ENCODE results near the gene SH3BP5L. TPM values are rescaled to one million over a fixed set of nuclear protein-coding genes. Genes with fewer than 3 reads are reported as not detected.

SH3BP5L gene
- total RNA-seq, 4 donors from 2014 or later: 16.8 to 24.6 (median 21.7) TPM

DNA sequence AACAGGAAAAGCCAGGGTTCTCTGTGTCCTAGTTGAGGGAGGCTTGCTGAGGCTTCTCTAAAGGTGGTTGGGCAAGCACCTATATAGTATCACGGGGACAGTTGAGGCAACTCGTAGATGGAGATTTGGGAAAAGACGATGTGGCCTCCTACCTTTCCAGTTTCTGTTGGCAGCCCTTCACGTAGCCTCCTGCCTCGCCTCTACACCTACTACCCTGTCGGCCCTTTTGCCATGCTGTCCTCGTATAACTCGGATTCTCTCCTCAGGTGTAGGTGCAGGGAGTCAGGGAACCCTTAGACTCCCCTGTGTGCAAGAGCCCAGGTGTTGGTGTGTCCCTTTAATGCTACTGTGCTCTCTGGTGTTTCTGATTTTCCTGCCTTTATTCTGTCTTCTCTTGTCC is 22.9 kb upstream of the SH3BP5L start:
- Histone ChIP-seq H3K27ac (no peak overlapping the region), H3K36me3 (peaks cover 0 to 86% (median 39%) of the 10 kb centered on the region in 3 donors), H3K27me3 (no peaks in the 10 kb centered on the region), H3K9me3 (no peaks in the 10 kb centered on the region), H3K4me3 (no peak overlapping the region), H3K4me1 (peaks cover 0 to 2% (median 0%) of the 10 kb centered on the region in 4 donors)
- 87 to 90% methylated on average over 8 of the region's 8 CpGs for WGBS, 2 donors
- TF ChIP-seq, protein P1, sequence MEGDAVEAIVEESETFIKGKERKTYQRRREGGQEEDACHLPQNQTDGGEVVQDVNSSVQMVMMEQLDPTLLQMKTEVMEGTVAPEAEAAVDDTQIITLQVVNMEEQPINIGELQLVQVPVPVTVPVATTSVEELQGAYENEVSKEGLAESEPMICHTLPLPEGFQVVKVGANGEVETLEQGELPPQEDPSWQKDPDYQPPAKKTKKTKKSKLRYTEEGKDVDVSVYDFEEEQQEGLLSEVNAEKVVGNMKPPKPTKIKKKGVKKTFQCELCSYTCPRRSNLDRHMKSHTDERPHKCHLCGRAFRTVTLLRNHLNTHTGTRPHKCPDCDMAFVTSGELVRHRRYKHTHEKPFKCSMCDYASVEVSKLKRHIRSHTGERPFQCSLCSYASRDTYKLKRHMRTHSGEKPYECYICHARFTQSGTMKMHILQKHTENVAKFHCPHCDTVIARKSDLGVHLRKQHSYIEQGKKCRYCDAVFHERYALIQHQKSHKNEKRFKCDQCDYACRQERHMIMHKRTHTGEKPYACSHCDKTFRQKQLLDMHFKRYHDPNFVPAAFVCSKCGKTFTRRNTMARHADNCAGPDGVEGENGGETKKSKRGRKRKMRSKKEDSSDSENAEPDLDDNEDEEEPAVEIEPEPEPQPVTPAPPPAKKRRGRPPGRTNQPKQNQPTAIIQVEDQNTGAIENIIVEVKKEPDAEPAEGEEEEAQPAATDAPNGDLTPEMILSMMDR (IDR thresholded peaks at IDR 0.05): no peak
- no peak for TF ChIP-seq POLR2A (IDR thresholded peaks at IDR 0.05)
- TF ChIP-seq EP300 (IDR thresholded peaks at IDR 0.05): no peak
- DNase-seq (ENCODE audit: low spot score in 2 of 2): no peak

DNA sequence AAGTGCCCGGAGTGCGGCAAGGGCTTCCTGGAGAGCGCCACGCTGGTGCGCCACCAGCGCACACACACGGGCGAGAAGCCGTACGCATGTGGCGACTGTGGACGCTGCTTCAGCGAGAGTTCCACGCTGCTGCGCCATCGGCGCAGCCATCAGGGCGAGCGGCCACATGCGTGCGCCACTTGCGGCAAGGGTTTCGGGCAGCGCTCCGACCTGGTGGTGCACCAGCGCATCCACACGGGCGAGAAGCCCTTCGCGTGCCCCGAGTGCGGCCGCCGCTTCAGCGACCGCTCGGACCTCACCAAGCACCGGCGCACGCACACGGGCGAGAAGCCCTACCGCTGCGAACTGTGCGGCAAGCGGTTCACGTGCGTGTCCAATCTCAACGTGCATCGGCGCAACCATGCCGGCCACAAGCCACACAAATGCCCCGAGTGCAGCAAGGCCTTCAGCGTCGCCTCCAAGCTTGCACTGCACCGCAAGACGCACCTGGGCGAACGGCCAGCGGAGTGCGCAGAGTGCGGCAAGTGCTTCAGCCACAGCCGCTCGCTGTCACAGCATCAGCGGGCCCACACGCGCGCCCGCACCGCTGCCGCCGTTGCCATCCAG is 22.3 kb upstream of the SH3BP5L start:
- 93 to 95% methylated on average over 71 to 72 of the region's 72 CpGs for WGBS, 2 donors
- peaks cover 0 to 80% (median 39%) of the 10 kb centered on the region in 3 donors for H3K36me3 ChIP-seq

DNA sequence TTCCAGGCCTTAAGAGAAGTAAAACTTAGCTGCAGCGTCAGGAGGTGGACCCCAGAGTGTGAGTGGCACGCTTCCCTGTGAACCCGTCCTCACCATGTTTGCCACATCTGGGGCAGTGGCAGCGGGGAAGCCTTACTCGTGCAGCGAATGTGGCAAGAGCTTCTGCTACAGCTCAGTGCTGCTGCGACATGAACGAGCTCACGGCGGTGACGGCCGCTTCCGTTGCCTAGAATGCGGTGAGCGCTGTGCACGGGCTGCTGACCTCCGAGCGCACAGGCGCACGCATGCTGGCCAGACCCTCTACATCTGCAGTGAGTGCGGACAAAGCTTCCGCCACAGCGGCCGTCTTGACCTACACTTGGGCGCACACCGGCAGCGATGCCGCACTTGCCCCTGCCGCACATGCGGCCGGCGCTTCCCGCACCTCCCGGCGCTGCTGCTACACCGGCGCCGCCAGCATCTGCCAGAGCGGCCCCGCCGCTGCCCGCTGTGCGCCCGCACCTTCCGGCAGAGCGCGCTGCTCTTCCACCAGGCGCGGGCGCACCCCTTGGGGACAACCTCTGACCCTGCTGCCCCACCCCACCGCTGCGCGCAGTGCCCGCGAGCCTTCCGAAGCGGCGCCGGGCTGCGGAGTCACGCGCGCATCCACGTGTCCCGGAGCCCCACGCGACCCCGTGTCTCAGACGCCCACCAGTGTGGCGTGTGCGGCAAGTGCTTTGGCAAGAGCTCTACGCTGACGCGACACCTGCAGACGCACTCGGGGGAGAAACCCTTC is 21.7 kb upstream of the SH3BP5L start:
- Histone ChIP-seq H3K9me3 (no peaks in the 10 kb centered on the region), H3K27ac (no peak overlapping the region), H3K4me3 (no peak overlapping the region), H3K36me3 (peaks cover 0 to 82% (median 39%) of the 10 kb centered on the region in 3 donors), H3K27me3 (no peaks in the 10 kb centered on the region), H3K4me1 (peaks cover 0 to 9% (median 2%) of the 10 kb centered on the region in 4 donors)
- 91 to 93% methylated on average over 54 to 71 of the region's 76 CpGs for WGBS, 2 donors
- TF ChIP-seq EP300 (IDR thresholded peaks at IDR 0.05): no peak
- TF ChIP-seq, protein P1 (IDR thresholded peaks at IDR 0.05): no peak
- DNase-seq (ENCODE audit: low spot score in 2 of 2): no peak

More for the DNA sequence above, 22.3 kb upstream of the SH3BP5L start:
- no peaks in the 10 kb centered on the region for H3K27me3 ChIP-seq
- no peak for TF ChIP-seq POLR2A (IDR thresholded peaks at IDR 0.05)
- TF ChIP-seq, protein P1 (IDR thresholded peaks at IDR 0.05): no peak
- no peak for TF ChIP-seq EP300 (IDR thresholded peaks at IDR 0.05)
- no peak overlapping the region for H3K27ac ChIP-seq
- no peak for DNase-seq (ENCODE audit: low spot score in 2 of 2)
- peaks cover 0 to 3% (median 0%) of the 10 kb centered on the region in 4 donors for H3K4me1 ChIP-seq
- no peaks in the 10 kb centered on the region for H3K9me3 ChIP-seq
- no peak overlapping the region for H3K4me3 ChIP-seq

DNA sequence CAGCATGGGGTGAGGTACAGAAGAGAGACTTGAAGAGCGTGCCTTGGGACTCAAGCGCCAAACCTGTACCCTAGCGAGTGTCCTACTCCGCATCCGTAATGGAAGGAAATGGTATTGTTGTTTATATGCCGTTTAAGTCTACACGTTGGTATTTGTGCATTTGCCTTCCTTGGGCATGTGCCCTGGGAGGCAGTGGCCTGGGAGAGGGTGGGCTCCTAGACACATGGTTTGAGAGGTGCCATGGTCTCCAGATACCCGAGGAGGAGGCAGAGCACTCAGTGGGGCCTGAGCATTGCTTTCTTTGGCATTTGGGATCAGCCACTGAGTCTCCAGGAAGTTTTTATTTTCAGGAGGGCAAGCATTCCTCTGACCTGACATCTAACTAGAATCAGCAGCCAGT is 18.8 kb upstream of the SH3BP5L start:
- H3K9me3 ChIP-seq: no peaks in the 10 kb centered on the region
- peaks cover 0 to 38% (median 16%) of the 10 kb centered on the region in 4 donors for H3K4me1 ChIP-seq
- H3K4me3 ChIP-seq: no peak overlapping the region
- H3K36me3 ChIP-seq: peaks cover 0 to 57% (median 33%) of the 10 kb centered on the region in 3 donors
- no peak for DNase-seq (ENCODE audit: low spot score in 2 of 2)
- TF ChIP-seq, protein P1 (IDR thresholded peaks at IDR 0.05): no peak
- TF ChIP-seq POLR2A (IDR thresholded peaks at IDR 0.05) (no peak), EP300 (IDR thresholded peaks at IDR 0.05) (no peak)
- no peaks in the 10 kb centered on the region for H3K27me3 ChIP-seq
- no peak overlapping the region for H3K27ac ChIP-seq
- WGBS, 2 donors: 77 to 90% methylated on average over 8 of the region's 8 CpGs

DNA sequence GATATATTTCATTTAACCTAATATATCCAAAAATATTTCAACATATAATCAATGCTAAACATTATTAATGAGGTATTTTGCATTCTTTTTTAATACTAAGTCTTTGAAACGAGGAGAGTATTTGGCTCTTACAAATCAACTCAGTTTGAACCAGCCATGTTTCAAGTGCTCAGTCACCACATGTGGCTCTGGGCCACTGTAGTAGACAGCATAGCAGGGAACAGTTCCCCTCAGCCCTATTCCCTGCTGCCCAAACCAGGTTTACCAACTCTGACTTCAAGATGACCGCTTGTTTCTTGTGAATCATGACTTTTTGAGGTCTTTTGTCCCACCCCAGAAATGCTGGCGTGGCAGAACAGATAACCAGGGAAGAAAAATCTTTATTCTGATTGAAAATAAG is 18.0 kb upstream of the SH3BP5L start:
- Histone ChIP-seq H3K4me3 (no peak overlapping the region), H3K27ac (no peak overlapping the region)
- WGBS, 2 donors: 88 to 93% methylated on average over 3 of the region's 3 CpGs

More for the DNA sequence above, 18.0 kb upstream of the SH3BP5L start:
- H3K4me1 ChIP-seq: peaks cover 0 to 44% (median 21%) of the 10 kb centered on the region in 4 donors
- H3K36me3 ChIP-seq: peaks cover 0 to 49% (median 31%) of the 10 kb centered on the region in 3 donors
- no peak for DNase-seq (ENCODE audit: low spot score in 2 of 2)
- TF ChIP-seq POLR2A (IDR thresholded peaks at IDR 0.05): no peak
- TF ChIP-seq, protein P1 (IDR thresholded peaks at IDR 0.05): no peak
- no peaks in the 10 kb centered on the region for H3K9me3 ChIP-seq
- H3K27me3 ChIP-seq: no peaks in the 10 kb centered on the region

All from tibial nerve (tissue), 4 donors.